Endothelial cell of umbilical vein (primary cell): Measurements from ENCODE around the gene TBX18. TPM values are rescaled to one million over a fixed set of nuclear protein-coding genes. Genes with fewer than 3 reads are reported as not detected.

ENCODE experiments used
- BruUV-seq: library from RNA; stranded (reverse); fragments of 400-500 nt; replicated peaks from 2 replicates; lab custom pipeline; 2021; lab: Mats Ljungman, UMichigan
- CTCF ChIA-PET: fragments of 300-600, 350-600 bp; sonication (Branson Sonifier 250); formaldehyde crosslinking; loops from one replicate; lab custom pipeline; 2021; ENCODE audit warnings: antibody characterized with exemption, inconsistent platforms; lab: Charles Lee
- POLR2A ChIA-PET: fragments of 300-600, 350-600 bp; sonication (Branson Sonifier 250); formaldehyde crosslinking; loops from one replicate; lab custom pipeline; 2021; ENCODE audit warnings: antibody characterized with exemption, inconsistent platforms; lab: Charles Lee
- DNase-seq: peaks from one replicate; pipeline ENCODE4 v3.0.0-alpha.2; 2011; ENCODE audit warnings: low read depth, low spot score
- FAIRE-seq: peaks from 2 replicates; lab custom pipeline; 2011; peaks lifted over from hg19 to GRCh38; lab: Jason Lieb, UNC
- H2AFZ ChIP-seq: 2 replicates; pipeline ENCODE4 v1.6.0; 2012; ENCODE audit warnings: low read depth, low read length, control low read depth, inconsistent platforms
- H3K27ac ChIP-seq: 2 replicates; pipeline ENCODE4 v1.5.1; 2011; ENCODE audit warnings: low read depth, mild to moderate bottlenecking, control low read depth, low read length, moderate library complexity; ENCODE audit not compliant: insufficient read depth
- H3K27me3 ChIP-seq, 2 experiments: 2 replicates each; pipeline versions ENCODE4 v1.6.0 to v1.6.1; 2011; ENCODE audit warnings: low read length in 2 of 2, mixed read lengths in 1 of 2; ENCODE audit not compliant: control insufficient read depth in 2 of 2, insufficient read depth in 2 of 2
- H3K36me3 ChIP-seq, 2 experiments: 2 replicates in 1 of 2; 3 replicates in 1 of 2; pipeline ENCODE4 v1.5.1; 2011; ENCODE audit warnings: low read length in 2 of 2, mild to moderate bottlenecking in 1 of 2, moderate library complexity in 1 of 2; ENCODE audit not compliant: control insufficient read depth in 2 of 2, insufficient read depth in 2 of 2; ENCODE audit errors: extremely low read depth in 1 of 2
- H3K4me1 ChIP-seq: 3 replicates; pipeline ENCODE4 v1.5.1; 2011; ENCODE audit warnings: mild to moderate bottlenecking, low read length; ENCODE audit not compliant: control insufficient read depth, insufficient read depth; ENCODE audit errors: extremely low read depth
- H3K4me2 ChIP-seq: 2 replicates; pipeline ENCODE4 v1.6.1; 2011; ENCODE audit warnings: low read length, control low read depth, mixed read lengths; ENCODE audit not compliant: insufficient read depth
- H3K4me3 ChIP-seq, 3 experiments: fragments of 200-600 bp in 1 of 3; sonication (generic), shearing (Covaris generic) in 1 of 3; replicated peaks in 1 of 3; 2 replicates each; pipeline ENCODE4 v1.5.1; 2011 to 2016; ENCODE audit warnings: control low read depth in 3 of 3, low read length in 3 of 3, mild to moderate bottlenecking in 2 of 3, inconsistent platforms in 1 of 3, low read depth in 1 of 3, moderate library complexity in 1 of 3; ENCODE audit not compliant: insufficient read depth in 1 of 3
- H3K79me2 ChIP-seq: 2 replicates; pipeline ENCODE4 v1.6.0; 2012; ENCODE audit warnings: low read length, inconsistent platforms; ENCODE audit not compliant: control insufficient read depth, insufficient read depth
- H3K9ac ChIP-seq: replicated peaks from 2 replicates; pipeline ENCODE3; 2011; ENCODE audit warnings: low read length, control low read depth; ENCODE audit not compliant: insufficient read depth; ENCODE audit errors: extremely low read depth
- H3K9me1 ChIP-seq: replicated peaks from 3 replicates; pipeline ENCODE4 v1.6.0; 2011; ENCODE audit warnings: mild to moderate bottlenecking, low read length; ENCODE audit not compliant: control insufficient read depth, insufficient read depth; ENCODE audit errors: extremely low read depth
- H3K9me3 ChIP-seq: replicated peaks from 2 replicates; pipeline ENCODE4 v1.5.1; 2012; ENCODE audit warnings: low read length, inconsistent platforms; ENCODE audit not compliant: control insufficient read depth, insufficient read depth
- H4K20me1 ChIP-seq: replicated peaks from 2 replicates; pipeline ENCODE3; 2011; ENCODE audit warnings: mild to moderate bottlenecking, low read length; ENCODE audit not compliant: control insufficient read depth, insufficient read depth; ENCODE audit errors: extremely low read depth
- EZH2 ChIP-seq: IDR thresholded peaks from 2 replicates; pipeline ENCODE4 v1.6.1; 2012; ENCODE audit warnings: borderline replicate concordance, low read depth, mild to moderate bottlenecking, moderate library complexity, low read length, inconsistent platforms; ENCODE audit not compliant: severe bottlenecking
- FOS ChIP-seq: IDR thresholded peaks from 2 replicates; pipeline ENCODE4 v1.6.1; 2011; ENCODE audit warnings: mild to moderate bottlenecking, low read length, moderate library complexity, borderline replicate concordance; ENCODE audit not compliant: insufficient read depth
- GATA2 ChIP-seq: IDR thresholded peaks from 2 replicates; pipeline ENCODE4 v1.7.0; 2011; ENCODE audit warnings: low read depth, mild to moderate bottlenecking, moderate library complexity, mixed read lengths, low read length; ENCODE audit not compliant: insufficient read length, insufficient read depth
- JUN ChIP-seq: IDR thresholded peaks from 2 replicates; pipeline ENCODE4 v1.6.1; 2011; ENCODE audit warnings: borderline replicate concordance, low read depth; ENCODE audit not compliant: insufficient read length, insufficient read depth
- MYC ChIP-seq: IDR thresholded peaks from one replicate; pipeline ENCODE4 v1.6.1; 2011; ENCODE audit warnings: mild to moderate bottlenecking, low read depth, low read length
- POLR2A ChIP-seq: IDR thresholded peaks from 2 replicates; pipeline ENCODE4 v1.6.1; 2012; ENCODE audit warnings: low read depth, mild to moderate bottlenecking, control low read depth, low read length
- POLR2AphosphoS5 ChIP-seq: IDR thresholded peaks from 2 replicates; pipeline ENCODE4 v1.6.1; 2012; ENCODE audit warnings: low read depth, mild to moderate bottlenecking, control low read depth, low read length, moderate library complexity; ENCODE audit not compliant: insufficient read depth
- dilution Hi-C: fragments of 300-500 bp; cut with MboI; formaldehyde crosslinking; loops from one replicate; pipeline ENCODE4 v1.15.0; 2019; ENCODE audit warnings: low sequenced_read_pairs; ENCODE audit not compliant: extremely low pct_ligation_motif_present
- intact Hi-C: fragments of 100-400 bp; cut with micrococcal nuclease; formaldehyde crosslinking; loops from one replicate; pipeline ENCODE4 v1.10.0; 2022
- polyA plus RNA-seq, 4 experiments: library from polyadenylated mRNA; depleted of rRNA in 3 of 4; stranded (reverse) in 3 of 4; unstranded in 1 of 4; fragments of >200 nt; gene quantifications; 2 replicates each; pipeline versions ENCODE4 v1.2.1 to v1.2.3, GENCODE V29; 2011 to 2012; ENCODE audit warnings: missing spikeins in 1 of 4
- total RNA-seq: library from RNA; stranded (reverse); gene quantifications from 2 replicates; pipeline ENCODE4 v1.2.3, GENCODE V29; 2021
- TF ChIP-seq, protein P1 (sequence below): IDR thresholded peaks from 2 replicates; pipeline ENCODE4 v1.6.1; 2011; ENCODE audit not compliant: insufficient read depth, insufficient read length
- TF ChIP-seq, protein P2 (sequence below), 2 donors: IDR thresholded peaks; 1 replicate in 1 of 2; 2 replicates in 1 of 2; pipeline ENCODE4 v1.5.1; 2011; ENCODE audit warnings: low read length in 2 of 2, mild to moderate bottlenecking in 2 of 2, moderate library complexity in 2 of 2, control low read depth in 1 of 2, inconsistent platforms in 1 of 2, low read depth in 1 of 2; ENCODE audit not compliant: insufficient read depth in 1 of 2; ENCODE audit errors: extremely low read depth in 1 of 2

The TBX18 gene
- total and polyA plus RNA-seq, 2 donors (not counting 3 experiments of a cell fraction or from before 2014, with no cell fraction given), result 28.4 to 60.5 TPM

DNA sequence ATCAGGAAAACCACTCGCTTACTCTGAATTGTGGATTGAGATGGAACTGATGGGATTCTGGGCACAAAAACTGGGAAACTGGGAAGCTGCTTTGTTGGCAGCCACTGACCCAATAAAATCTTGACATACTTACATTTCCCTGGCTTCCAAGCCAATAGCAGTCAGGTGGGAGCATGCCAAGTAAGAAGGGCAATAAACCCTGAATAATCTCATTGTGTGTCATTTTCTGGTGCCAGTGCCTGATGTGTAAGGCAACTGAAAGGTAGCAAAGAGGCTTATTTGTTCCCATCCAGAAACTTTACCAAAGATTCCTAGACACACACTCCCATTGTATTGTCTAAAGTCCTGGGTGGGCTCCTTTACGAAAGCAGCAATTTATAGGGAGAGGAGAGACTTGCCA, 93.2 kb downstream of the TBX18 start:
- Histone ChIP-seq H3K4me2 (no peak overlapping the region), H2AFZ (no peak overlapping the region), H3K9me3 (no peaks in the 10 kb centered on the region), H3K36me3 (no peaks in the 10 kb centered on the region), H4K20me1 (no peaks in the 10 kb centered on the region), H3K27ac (no peak overlapping the region), H3K4me1 (peaks cover 17% of the 10 kb centered on the region), H3K9me1 (no peaks in the 10 kb centered on the region), H3K27me3 (no peaks in the 10 kb centered on the region), H3K79me2 (no peaks in the 10 kb centered on the region), H3K9ac (no peak overlapping the region), H3K4me3 (no peak overlapping the region)
- TF ChIP-seq, protein P1, sequence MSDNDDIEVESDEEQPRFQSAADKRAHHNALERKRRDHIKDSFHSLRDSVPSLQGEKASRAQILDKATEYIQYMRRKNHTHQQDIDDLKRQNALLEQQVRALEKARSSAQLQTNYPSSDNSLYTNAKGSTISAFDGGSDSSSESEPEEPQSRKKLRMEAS, result no peak
- TF ChIP-seq EZH2, result no peak
- no peak for TF ChIP-seq MYC
- no peak for TF ChIP-seq FOS
- no peak for TF ChIP-seq POLR2A
- no peak for TF ChIP-seq JUN
- TF ChIP-seq POLR2AphosphoS5, result no peak
- TF ChIP-seq GATA2, result no peak
- TF ChIP-seq, protein P2, sequence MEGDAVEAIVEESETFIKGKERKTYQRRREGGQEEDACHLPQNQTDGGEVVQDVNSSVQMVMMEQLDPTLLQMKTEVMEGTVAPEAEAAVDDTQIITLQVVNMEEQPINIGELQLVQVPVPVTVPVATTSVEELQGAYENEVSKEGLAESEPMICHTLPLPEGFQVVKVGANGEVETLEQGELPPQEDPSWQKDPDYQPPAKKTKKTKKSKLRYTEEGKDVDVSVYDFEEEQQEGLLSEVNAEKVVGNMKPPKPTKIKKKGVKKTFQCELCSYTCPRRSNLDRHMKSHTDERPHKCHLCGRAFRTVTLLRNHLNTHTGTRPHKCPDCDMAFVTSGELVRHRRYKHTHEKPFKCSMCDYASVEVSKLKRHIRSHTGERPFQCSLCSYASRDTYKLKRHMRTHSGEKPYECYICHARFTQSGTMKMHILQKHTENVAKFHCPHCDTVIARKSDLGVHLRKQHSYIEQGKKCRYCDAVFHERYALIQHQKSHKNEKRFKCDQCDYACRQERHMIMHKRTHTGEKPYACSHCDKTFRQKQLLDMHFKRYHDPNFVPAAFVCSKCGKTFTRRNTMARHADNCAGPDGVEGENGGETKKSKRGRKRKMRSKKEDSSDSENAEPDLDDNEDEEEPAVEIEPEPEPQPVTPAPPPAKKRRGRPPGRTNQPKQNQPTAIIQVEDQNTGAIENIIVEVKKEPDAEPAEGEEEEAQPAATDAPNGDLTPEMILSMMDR (IDR thresholded peaks at IDR 0.05; ENCODE audit: extremely low read depth in 1 of 2, insufficient read depth in 1 of 2, low read depth in 1 of 2, low read length in 2 of 2), result no peak
- BruUV-seq, result no TSS peak
- no peak for DNase-seq
- CTCF ChIA-PET, result no interaction called here
- FAIRE-seq, result no peak
- dilution Hi-C loops, result no loop called here
- POLR2A ChIA-PET, result no interaction called here
- intact Hi-C loops, result no loop called here
